Activated CD4-positive, alpha-beta memory T cell treated with anti-CD3 and anti-CD28 coated beads, Interleukin-2, amount 10 ng/mL, durations not matched to agents 7 days and 5 days (primary cell): ENCODE measurements around the gene OR5AU1. TPM values are rescaled to one million over a fixed set of nuclear protein-coding genes. Genes with fewer than 3 reads are reported as not detected.
A peak's percentile ranks its signal among the peaks of the same experiment; 100 is the strongest.

Experiments
- CTCF ChIA-PET: fragments of 350-600 bp; sonication (Branson Sonifier 250); formaldehyde crosslinking; loops from one replicate; lab custom pipeline; 2021; ENCODE audit warnings: antibody characterized with exemption, inconsistent platforms; lab: Charles Lee
- POLR2A ChIA-PET: fragments of 350-600 bp; sonication (Branson Sonifier 250); formaldehyde crosslinking; loops from one replicate; lab custom pipeline; 2021; ENCODE audit warnings: antibody characterized with exemption; lab: Charles Lee
- DNase-seq: peaks from one replicate; pipeline ENCODE4 v3.0.0-alpha.2; 2020
- H3K27ac Mint-ChIP-seq: one replicate; pipeline ENCODE4 v1.8.0; 2021; ENCODE audit warnings: mild to moderate bottlenecking, mixed read lengths
- H3K27me3 Mint-ChIP-seq: one replicate; pipeline ENCODE4 v1.8.0; 2021; ENCODE audit warnings: mixed read lengths
- H3K36me3 Mint-ChIP-seq: one replicate; pipeline ENCODE4 v1.8.0; 2021; ENCODE audit warnings: low read depth, mixed read lengths
- H3K4me1 Mint-ChIP-seq: one replicate; pipeline ENCODE4 v1.8.0; 2021; ENCODE audit warnings: mixed read lengths
- H3K4me3 Mint-ChIP-seq: one replicate; pipeline ENCODE4 v1.8.0; 2021; ENCODE audit warnings: mild to moderate bottlenecking, mixed read lengths
- H3K9me3 Mint-ChIP-seq: one replicate; pipeline ENCODE4 v1.8.0; 2021; ENCODE audit warnings: mixed read lengths
- total RNA-seq, 2 experiments: library from RNA; stranded (reverse); gene quantifications; one replicate each; pipeline ENCODE4 v1.2.3, GENCODE V29; 2021

Gene OR5AU1
- not detected for total RNA-seq

GRCh38 chr14:21155963-21156362, at the start of gene OR5AU1:
Gene OR5AU1, minus strand, starts transcription at chr14:21156063. Its CDS starts 191 bp downstream, at chr14:21155872.
- ChIA-PET POLR2A (no interaction called here), CTCF (no interaction called here)
- DNase-seq = no peak
- peaks cover 23% of the 10 kb centered on the region for H3K27me3 Mint-ChIP-seq
- H3K4me1 Mint-ChIP-seq = no peaks in the 10 kb centered on the region
- H3K36me3 Mint-ChIP-seq = no peaks in the 10 kb centered on the region
- H3K9me3 Mint-ChIP-seq = no peaks in the 10 kb centered on the region
- no peak within 1 kb of the TSS for H3K4me3 Mint-ChIP-seq
- H3K27ac Mint-ChIP-seq = no peak within 1 kb of the TSS

DNA sequence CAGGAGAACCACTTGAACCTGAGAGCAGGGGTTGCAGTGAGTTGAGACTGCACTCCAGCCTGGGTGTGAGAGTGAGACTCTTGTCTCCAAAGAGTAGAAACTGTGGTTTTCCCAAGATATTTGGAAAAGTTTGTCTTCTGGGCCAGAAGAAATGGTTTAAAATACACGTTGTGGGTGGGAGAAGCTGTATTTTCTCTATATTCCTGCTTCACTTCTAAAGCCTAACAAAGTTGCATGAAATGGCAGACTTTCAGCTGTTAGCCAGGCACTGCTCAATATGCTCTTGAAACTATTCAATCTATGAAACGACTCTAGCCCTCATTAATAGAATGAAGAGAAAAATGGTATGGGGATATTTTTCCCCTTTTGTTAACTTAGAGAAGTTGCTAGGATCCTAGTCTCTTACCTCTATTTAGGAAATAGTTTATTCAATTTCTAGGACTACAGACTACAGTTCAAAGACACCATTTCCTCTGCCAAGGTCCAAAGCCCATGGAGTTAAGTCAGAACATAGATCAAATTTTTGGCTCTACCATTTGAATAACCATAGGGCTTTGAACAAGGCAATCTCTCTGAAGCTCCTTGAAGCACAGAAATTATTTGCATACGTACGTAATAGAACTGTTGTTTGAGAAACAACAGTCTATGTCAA, 49.3 kb upstream of the OR5AU1 start:
- ChIA-PET CTCF (no interaction called here), POLR2A (no interaction called here)
- H3K9me3 Mint-ChIP-seq = no peaks in the 10 kb centered on the region
- peaks cover 80% of the 10 kb centered on the region for H3K36me3 Mint-ChIP-seq
- H3K27ac Mint-ChIP-seq = no peak overlapping the region
- H3K4me3 Mint-ChIP-seq = no peak overlapping the region
- H3K27me3 Mint-ChIP-seq = no peaks in the 10 kb centered on the region
- no peak for DNase-seq
- peaks cover 4% of the 10 kb centered on the region for H3K4me1 Mint-ChIP-seq

- no peaks in the 10 kb centered on the region for H3K27me3 Mint-ChIP-seq
- H3K4me1 Mint-ChIP-seq = peaks cover 2% of the 10 kb centered on the region
- H3K36me3 Mint-ChIP-seq = peaks cover 72% of the 10 kb centered on the region
- ChIA-PET CTCF (no interaction called here), POLR2A (interaction anchor here (0.9 to 2.3 kb wide), 3 partner anchors 11 to 251 kb away, joined by 3 to 12 read pairs (median 3); partner anchors contain the start of gene CHD8)
- H3K27ac Mint-ChIP-seq = no peak overlapping the region
- no peak for DNase-seq
- no peaks in the 10 kb centered on the region for H3K9me3 Mint-ChIP-seq
- H3K4me3 Mint-ChIP-seq = no peak overlapping the region
These were observed 48.5 kb upstream of the OR5AU1 start for GRCh38 chr14:21204167-21205025.

- peaks cover 66% of the 10 kb centered on the region for H3K36me3 Mint-ChIP-seq
- H3K27me3 Mint-ChIP-seq = no peaks in the 10 kb centered on the region
- H3K9me3 Mint-ChIP-seq = no peaks in the 10 kb centered on the region
- H3K4me3 Mint-ChIP-seq = no peak overlapping the region
- H3K27ac Mint-ChIP-seq = no peak overlapping the region
- POLR2A ChIA-PET = interaction anchor here (0.9 to 2.3 kb wide), 5 partner anchors 10 to 252 kb away, joined by 3 to 12 read pairs (median 3); partner anchors contain the start of gene CHD8
- DNase-seq = no peak
- H3K4me1 Mint-ChIP-seq = peaks cover 2% of the 10 kb centered on the region
- CTCF ChIA-PET = no interaction called here
These were observed 47.8 kb upstream of the OR5AU1 start for GRCh38 chr14:21203470-21204166.

DNA sequence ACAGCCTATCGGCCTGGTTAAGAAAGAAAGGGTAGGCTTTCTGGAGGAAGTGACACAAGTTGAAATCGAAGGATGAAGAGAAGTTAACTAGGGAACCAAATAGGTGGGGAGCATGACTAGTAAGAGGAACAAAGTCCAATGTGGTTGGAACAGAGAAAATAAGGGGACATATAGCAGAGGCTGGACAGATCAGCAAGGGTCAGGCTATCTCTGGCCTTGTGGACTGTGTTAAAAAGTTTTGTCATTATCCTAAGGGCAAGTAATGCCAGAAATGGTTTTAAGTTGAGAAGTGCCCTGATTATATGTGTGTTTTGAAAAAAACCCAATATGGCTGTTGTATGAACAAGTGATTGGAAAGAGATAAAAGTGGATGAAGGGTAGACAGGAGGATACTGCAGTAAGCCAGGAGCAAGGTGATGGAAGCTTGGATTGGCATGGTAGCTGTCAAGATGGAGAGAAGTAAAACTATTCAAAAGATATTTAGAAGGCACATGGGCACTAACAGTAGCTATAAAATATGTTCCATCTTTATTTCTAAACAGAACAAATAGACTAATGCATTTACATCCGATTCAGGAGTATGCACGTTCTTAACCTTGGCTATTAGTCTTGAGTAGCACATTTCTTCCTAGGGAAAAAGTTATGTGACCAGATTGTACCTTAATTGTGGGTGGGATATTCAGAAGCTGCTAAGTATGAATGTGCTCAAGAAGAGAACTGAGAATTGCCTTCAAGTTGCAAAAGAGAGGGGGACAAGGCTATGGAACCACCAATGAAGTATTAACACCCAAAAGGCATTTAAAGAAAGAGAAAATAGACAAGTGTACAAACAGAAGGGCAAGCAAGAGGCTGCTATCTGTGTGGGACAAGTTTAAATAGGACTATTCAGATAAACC, 46.8 kb upstream of the OR5AU1 start:
- no peak for DNase-seq
- ChIA-PET CTCF (no interaction called here), POLR2A (interaction anchor here (0.9 to 2.3 kb wide), 5 partner anchors 9 to 253 kb away, joined by 3 to 12 read pairs (median 3); partner anchors contain the start of gene CHD8)
- Mint-ChIP-seq H3K4me3 (no peak overlapping the region), H3K27ac (no peak overlapping the region), H3K36me3 (peaks cover 57% of the 10 kb centered on the region), H3K9me3 (no peaks in the 10 kb centered on the region), H3K27me3 (no peaks in the 10 kb centered on the region), H3K4me1 (peaks cover 2% of the 10 kb centered on the region)

- H3K27me3 Mint-ChIP-seq = no peaks in the 10 kb centered on the region
- H3K36me3 Mint-ChIP-seq = peaks cover 48% of the 10 kb centered on the region
- peaks cover 2% of the 10 kb centered on the region for H3K4me1 Mint-ChIP-seq
- H3K27ac Mint-ChIP-seq = no peak overlapping the region
- CTCF ChIA-PET = no interaction called here
- no peak overlapping the region for H3K4me3 Mint-ChIP-seq
- DNase-seq = no peak
- H3K9me3 Mint-ChIP-seq = no peaks in the 10 kb centered on the region
- POLR2A ChIA-PET = interaction anchor here (1.2 kb wide), 1 partner anchor 10 kb away, joined by 3 read pairs; no protein-coding TSS in a partner anchor
These were observed 46.0 kb upstream of the OR5AU1 start for GRCh38 chr14:21201732-21202462.

DNA sequence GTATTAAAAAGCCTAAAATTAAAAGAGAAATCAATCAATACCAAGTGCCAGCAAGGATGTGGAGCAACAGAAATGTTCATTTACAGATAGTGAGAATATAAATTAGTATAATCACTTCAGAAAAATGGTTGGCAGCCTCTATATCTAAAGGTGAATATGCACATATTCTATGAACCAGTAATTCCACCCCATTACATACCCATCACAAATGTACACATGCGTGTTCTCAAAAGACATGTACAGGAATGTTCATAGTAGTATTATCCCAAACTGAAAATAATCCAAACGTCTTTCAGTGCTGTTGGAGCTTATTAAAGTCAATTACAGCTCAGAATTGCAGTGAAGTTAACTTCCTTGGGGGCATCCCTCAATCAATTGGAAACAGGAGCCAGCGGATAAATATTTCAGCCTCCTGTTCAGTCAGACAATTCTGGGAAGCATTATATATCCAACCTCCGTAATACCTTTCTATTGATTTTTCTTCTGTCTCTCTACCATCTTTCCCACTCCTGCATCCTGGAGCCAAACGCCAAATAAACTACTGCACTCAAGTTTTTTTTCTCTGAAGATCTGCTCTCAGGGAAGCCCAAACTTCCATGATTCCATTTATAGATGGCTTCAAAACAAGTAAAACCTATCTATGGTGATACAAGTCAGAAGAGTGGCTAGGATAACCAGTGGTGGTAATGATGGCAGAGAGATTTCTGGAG, 45.0 kb upstream of the OR5AU1 start:
- H3K9me3 Mint-ChIP-seq = no peaks in the 10 kb centered on the region
- ChIA-PET CTCF (no interaction called here), POLR2A (no interaction called here)
- no peaks in the 10 kb centered on the region for H3K27me3 Mint-ChIP-seq
- H3K4me3 Mint-ChIP-seq = no peak overlapping the region
- H3K27ac Mint-ChIP-seq = no peak overlapping the region
- H3K36me3 Mint-ChIP-seq = peaks cover 39% of the 10 kb centered on the region
- peaks cover 2% of the 10 kb centered on the region for H3K4me1 Mint-ChIP-seq
- no peak for DNase-seq

DNA sequence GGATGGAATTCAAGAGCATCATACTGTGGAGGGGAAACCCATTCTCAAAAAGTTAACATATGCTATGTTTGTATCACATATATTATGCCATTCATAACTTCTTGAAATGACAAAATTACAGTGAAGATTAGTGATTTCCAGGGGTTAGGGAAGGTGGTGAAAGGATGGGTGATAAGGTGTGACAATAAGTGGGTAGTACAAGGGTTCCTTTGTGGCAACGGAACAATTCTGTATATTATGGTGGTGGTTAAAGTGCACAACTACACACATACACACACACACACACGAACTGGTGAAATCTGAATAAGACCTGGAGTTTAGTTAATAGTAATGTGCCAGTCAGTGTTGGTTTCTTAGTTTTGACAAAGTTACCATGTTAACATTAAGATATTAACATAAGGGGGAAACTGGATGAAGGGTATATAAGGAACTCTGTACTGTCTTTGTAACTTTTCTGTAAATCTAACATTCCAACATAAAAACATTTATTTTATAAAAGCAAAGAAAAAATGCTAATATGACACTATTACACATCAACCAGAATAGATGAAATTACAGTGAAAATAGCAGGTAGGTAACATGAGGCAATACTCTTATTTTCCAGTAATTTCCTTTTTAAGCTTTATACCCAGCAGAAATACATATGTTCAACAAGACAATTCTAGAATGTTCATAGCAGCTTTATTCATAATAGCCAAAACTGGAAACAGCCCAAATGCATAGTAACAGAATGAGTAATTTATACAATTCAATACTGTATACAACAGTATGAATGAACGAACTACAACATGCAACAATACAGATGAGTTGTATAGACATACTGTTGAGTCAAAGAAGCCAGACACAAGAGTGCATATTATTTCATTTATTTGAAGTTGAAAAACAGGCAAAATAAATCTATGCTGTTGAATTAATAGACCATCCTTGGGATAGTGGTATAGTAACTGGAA, 44.0 kb upstream of the OR5AU1 start:
- Mint-ChIP-seq H3K4me3 (no peak overlapping the region), H3K36me3 (peaks cover 28% of the 10 kb centered on the region), H3K4me1 (peaks cover 2% of the 10 kb centered on the region), H3K27me3 (peaks cover 6% of the 10 kb centered on the region), H3K9me3 (no peaks in the 10 kb centered on the region), H3K27ac (no peak overlapping the region)
- no peak for DNase-seq
- ChIA-PET CTCF (no interaction called here), POLR2A (no interaction called here)

GRCh38 chr14:21197418-21198205, 41.7 kb upstream of the OR5AU1 start:
- DNase-seq = no peak
- no peak overlapping the region for H3K4me3 Mint-ChIP-seq
- H3K27ac Mint-ChIP-seq = peak overlapping the region; percentile 26
- H3K36me3 Mint-ChIP-seq = peaks cover 7% of the 10 kb centered on the region
- H3K4me1 Mint-ChIP-seq = peaks cover 2% of the 10 kb centered on the region
- peaks cover 18% of the 10 kb centered on the region for H3K27me3 Mint-ChIP-seq
- POLR2A ChIA-PET = interaction anchor here (0.9 to 1.8 kb wide), 2 partner anchors 9 to 18 kb away, joined by 4 read pairs; no protein-coding TSS in a partner anchor
- no peaks in the 10 kb centered on the region for H3K9me3 Mint-ChIP-seq
- CTCF ChIA-PET = interaction anchor here (0.6 kb wide), 1 partner anchor 358 kb away, joined by 5 read pairs; no protein-coding TSS in a partner anchor

GRCh38 chr14:21194597-21194996, 38.7 kb upstream of the OR5AU1 start:
- no peak overlapping the region for H3K27ac Mint-ChIP-seq

More at GRCh38 chr14:21194597-21194996, 38.7 kb upstream of the OR5AU1 start:
- ChIA-PET CTCF (interaction anchor here (0.7 kb wide), 1 partner anchor 36 kb away, joined by 4 read pairs; no protein-coding TSS in a partner anchor), POLR2A (interaction anchor here (1.0 kb wide), 1 partner anchor 21 kb away, joined by 3 read pairs; no protein-coding TSS in a partner anchor)
- H3K9me3 Mint-ChIP-seq = no peaks in the 10 kb centered on the region
- H3K27me3 Mint-ChIP-seq = peaks cover 18% of the 10 kb centered on the region
- no peaks in the 10 kb centered on the region for H3K36me3 Mint-ChIP-seq
- H3K4me3 Mint-ChIP-seq = no peak overlapping the region
- no peak for DNase-seq
- peaks cover 14% of the 10 kb centered on the region for H3K4me1 Mint-ChIP-seq
